Femur (tissue), 1 donor: ENCODE results near the gene ACTL10.
"Not testable (repeated sequence)": the region's sequence is repeated elsewhere in the genome, so short reads cannot be mapped to it uniquely, and the experiment has no call there.

Experiments
- DNase-seq: peaks from one replicate; pipeline ENCODE4 v3.0.0-alpha.2; 2017

Gene ACTL10

GRCh38 chr20:33697129-33697528, 30.4 kb downstream of the ACTL10 start:
- peak; percentile 72 for DNase-seq

- not testable (repeated sequence) for DNase-seq
Measured at GRCh38 chr20:33698966-33699365, 32.2 kb downstream of the ACTL10 start.

- not testable (repeated sequence) for DNase-seq
Measured at GRCh38 chr20:33700696-33701441, 34.1 kb downstream of the ACTL10 start.

DNA sequence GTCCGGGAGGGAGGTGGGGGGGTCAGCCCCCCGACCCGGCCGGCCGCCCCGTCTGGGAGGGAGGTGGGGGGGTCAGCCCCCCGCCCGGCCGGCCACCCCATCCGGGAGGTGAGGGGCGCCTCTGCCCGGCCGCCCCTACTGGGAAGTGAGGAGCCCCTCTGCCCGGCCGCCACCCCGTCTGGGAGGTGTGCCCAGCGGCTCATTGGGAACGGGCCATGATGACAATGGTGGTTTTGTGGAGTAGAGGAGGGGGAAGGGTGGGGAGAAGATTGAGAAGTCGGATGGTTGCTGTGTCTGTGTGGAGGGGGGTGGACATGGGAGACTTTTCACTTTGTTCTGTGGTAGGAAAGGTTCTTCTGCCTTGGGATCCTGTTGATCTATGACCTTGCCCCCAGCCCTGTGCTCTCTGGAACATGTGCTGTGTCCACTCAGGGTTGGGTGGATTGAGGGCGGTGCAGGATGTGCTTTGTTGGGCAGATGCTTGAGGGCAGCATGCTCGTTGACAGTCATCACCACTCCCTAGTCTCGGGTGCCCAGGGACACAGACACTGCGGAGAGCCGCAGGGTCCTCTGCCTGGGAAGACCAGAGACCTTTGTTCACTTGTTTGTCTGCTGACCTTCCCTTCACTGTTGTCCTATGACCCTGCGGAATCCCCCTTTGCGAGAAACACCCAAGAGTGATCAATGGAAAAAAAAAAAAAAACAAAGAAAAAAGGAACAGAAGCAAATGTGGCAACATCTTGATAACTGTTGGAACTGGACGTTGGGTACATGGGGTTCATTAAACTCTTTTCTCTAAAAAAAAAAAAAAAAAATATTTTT, 35.1 kb downstream of the ACTL10 start:
- DNase-seq: no peak

GRCh38 chr20:33702861-33703260, 36.1 kb downstream of the ACTL10 start:
- no peak for DNase-seq

DNA sequence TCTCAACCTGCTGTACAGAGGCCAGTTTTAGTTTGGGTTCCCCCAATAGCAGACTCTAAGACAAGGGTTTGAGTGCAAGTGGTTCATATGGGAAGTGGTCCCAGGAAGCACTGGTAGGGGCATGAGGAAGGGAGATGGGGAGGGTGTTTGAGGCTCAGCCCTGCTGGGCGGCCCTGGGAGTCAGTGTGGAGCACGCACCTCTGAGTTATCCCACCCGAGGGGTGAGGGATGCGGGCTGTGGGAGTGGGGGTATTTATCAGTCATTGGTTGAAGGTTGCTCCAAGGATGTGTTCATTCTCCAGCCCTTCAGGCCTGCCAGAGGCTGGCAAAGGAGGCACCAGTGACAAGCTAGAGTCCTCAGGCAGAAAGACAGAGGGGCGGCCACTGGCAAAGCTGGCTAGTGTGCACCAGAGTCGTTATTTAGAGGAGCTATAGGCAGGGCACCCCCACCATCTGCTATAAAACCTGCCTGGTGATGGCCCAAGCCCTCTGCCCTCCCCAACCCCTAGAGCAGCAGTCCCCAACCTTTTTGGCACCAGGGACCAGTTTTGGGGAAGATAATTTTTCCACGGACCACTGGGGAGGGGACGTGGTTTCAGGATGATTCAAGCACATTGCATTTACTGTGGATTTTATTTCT, 36.9 kb downstream of the ACTL10 start:
- DNase-seq: no peak

DNA sequence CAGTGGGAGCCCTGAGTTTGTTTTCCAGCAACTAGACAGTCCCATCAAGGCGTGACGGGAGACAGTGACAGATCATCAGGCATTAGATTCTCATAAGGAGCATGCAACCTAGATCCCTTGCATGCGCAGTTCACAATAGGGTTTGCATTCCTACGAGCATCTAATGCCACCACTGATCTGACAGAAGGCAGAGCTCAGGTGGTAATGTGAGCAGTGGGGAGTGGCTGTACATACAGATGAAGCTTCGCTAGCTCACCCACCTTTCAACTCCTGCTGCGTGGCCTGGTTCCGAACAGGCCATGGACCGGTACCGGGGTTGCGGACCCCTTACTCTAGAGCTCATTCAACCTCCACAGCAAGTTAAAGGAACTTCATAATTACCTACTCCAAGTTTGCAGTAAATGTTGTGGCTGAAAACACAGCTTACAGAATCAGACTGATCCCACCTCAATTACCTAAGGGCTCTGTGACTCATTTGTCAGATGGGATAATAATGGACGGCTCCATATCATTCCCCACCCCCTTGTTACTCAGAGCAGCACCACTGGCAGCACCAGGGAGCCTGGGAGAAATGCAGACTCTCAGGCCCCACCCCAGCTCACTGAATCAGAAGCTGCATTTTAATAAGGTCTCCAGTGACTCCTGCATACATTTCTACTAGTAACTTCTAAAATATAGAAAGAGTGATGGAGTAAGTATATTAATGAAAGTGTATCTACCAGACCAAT, 37.6 kb downstream of the ACTL10 start:
- no peak for DNase-seq

DNA sequence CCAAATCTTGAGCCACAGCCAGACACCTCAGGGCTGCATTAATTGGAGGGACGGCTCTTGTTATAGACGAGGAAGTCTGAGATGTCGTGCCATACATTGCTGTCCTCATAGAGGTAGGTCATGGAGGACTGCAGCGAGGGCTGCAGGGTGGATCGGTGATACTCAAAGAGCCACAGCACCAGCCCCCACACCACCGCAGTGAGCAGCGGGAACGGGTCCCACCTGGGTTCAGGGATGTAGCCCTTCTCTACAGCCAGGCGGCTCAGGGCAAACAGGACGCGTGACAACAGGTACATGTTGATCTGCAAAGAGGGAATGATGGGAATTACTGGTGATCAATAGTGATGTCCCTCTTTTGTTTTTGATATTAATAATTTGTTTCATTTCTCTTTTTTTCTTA, 40.9 kb downstream of the ACTL10 start:
- DNase-seq: no peak

DNA sequence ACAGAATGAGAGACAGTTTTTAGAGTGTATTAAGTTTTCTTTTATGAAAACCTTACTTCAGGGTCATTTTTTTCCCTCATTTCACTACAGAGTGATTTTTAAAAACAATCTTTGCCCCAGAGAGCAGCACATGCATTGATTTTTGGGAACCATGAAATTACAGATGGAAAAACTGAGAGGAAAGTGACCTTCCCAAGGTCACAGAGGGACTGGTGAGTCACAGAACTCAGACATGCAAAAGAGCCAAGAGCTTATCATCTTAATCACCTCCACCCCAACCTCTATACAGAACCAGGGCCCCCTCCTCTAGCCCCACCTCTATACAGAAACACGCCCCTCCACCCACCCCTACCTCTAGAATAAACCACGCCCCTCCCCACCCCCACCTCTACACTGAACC, 42.7 kb downstream of the ACTL10 start:
- DNase-seq: no peak

DNA sequence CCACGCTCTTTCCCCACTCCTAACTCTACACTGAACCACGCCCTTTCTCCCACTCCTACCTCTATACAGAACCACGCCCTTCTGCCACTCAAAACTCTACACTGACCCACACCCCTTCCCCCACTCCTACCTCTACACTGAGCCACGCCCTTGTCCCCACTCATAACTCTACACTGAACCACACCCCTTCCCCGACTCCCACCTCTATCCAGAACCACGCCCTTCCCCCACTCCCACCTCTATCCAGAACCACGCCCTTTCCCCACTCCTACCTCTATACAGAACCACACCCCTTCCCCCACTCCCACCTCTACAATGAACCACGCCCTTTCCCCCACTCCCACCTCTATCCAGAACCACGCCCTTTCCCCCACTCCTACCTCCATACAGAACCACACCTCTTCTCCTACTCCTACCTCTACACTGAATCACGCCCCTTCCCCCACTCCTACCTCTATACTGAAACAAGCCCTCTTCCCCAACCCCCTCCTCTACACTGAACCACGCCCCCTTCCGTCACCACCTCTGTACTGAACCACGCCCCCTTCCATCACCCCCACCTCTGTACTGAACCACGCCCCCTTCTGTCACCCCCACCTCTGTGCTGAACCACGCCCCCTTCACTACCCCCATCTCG, 43.3 kb downstream of the ACTL10 start:
- no peak for DNase-seq

- DNase-seq: no peak
Measured at GRCh38 chr20:33710681-33711445, 44.1 kb downstream of the ACTL10 start.

- no peak for DNase-seq
Measured at GRCh38 chr20:33711446-33711738, 44.6 kb downstream of the ACTL10 start.

DNA sequence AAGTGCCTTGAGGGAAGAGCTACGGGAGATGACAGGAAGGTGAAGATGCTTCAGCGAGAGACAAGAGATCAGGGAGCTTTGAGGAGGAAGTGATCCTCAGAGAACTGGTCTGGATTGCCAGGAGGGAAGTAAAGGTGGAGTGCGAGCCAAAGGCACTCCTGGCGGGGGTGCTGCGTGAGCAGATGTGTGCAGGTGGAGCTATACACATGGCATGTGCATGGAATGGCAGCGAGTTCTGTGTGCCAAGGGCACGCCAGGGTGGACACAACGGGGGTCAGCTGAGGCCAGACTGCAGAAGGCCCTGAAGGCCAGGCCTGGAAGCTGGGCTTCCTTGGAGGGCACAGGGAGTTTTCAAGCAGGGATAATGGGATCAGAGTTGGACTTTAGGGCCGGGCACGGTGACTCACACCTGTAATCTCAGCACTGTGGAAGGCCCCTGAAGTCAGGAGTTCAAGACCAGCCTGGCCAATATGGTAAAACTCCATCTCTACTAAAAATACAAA, 47.2 kb downstream of the ACTL10 start:
- no peak for DNase-seq

DNA sequence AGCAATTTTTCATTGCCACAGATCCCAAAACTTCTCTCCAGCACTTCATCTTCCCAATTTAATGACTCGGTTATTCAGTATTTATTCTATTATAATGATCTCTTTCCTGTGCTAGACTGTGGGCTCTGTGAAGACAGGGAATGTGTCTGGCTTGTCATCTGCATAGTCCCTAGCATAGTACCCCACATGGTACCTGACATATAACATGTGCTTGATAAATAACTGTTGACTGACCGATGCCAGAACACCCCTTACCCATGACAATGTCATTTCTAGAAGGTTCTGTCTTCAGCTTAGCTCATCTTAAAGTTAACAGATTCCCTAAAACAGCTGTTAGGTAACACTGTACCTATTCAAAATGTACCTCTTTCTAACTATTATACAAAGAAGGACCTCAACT, 49.8 kb downstream of the ACTL10 start:
- no peak for DNase-seq
